Ishikawa (cell line): Measurements from ENCODE around the gene CCDC107.

Experiments
- CEBPB ChIP-seq: IDR thresholded peaks from 2 replicates; pipeline ENCODE4 v1.6.1; 2012
- CREB1 ChIP-seq: IDR thresholded peaks from 2 replicates; pipeline ENCODE4 v1.6.1; 2012; ENCODE audit warnings: low read depth
- EGR1 ChIP-seq: IDR thresholded peaks from 2 replicates; pipeline ENCODE4 v1.6.1; 2012
- EP300 ChIP-seq: IDR thresholded peaks from 2 replicates; pipeline ENCODE4 v1.6.1; 2012; ENCODE audit warnings: borderline replicate concordance
- FOXM1 ChIP-seq: IDR thresholded peaks from 2 replicates; pipeline ENCODE4 v1.6.1; 2012; ENCODE audit warnings: low read depth, borderline replicate concordance
- NFIC ChIP-seq: IDR thresholded peaks from 2 replicates; pipeline ENCODE4 v1.6.1; 2012
- RAD21 ChIP-seq: IDR thresholded peaks from 2 replicates; pipeline ENCODE4 v1.6.1; 2012; ENCODE audit warnings: low read depth
- TAF1 ChIP-seq: IDR thresholded peaks from 2 replicates; pipeline ENCODE4 v1.6.1; 2012; ENCODE audit warnings: low read depth, mild to moderate bottlenecking
- TCF12 ChIP-seq: IDR thresholded peaks from 2 replicates; pipeline ENCODE4 v1.6.1; 2012; ENCODE audit warnings: low read depth
- TEAD4 ChIP-seq: IDR thresholded peaks from 2 replicates; pipeline ENCODE4 v1.6.1; 2012
- YY1 ChIP-seq: IDR thresholded peaks from 2 replicates; pipeline ENCODE4 v1.6.1; 2012; ENCODE audit warnings: low read depth
- ZBTB7A ChIP-seq: IDR thresholded peaks from 2 replicates; pipeline ENCODE4 v1.6.1; 2012; ENCODE audit warnings: low read depth
- TF ChIP-seq, protein P1 (sequence below): IDR thresholded peaks from 2 replicates; pipeline ENCODE4 v1.6.1; 2012
- TF ChIP-seq, protein P2 (sequence below): IDR thresholded peaks from 2 replicates; pipeline ENCODE4 v1.6.1; 2012
- TF ChIP-seq, protein P3 (sequence below): IDR thresholded peaks from 2 replicates; pipeline ENCODE4 v1.6.1; 2012; ENCODE audit warnings: low read depth, mild to moderate bottlenecking

The CCDC107 gene

DNA sequence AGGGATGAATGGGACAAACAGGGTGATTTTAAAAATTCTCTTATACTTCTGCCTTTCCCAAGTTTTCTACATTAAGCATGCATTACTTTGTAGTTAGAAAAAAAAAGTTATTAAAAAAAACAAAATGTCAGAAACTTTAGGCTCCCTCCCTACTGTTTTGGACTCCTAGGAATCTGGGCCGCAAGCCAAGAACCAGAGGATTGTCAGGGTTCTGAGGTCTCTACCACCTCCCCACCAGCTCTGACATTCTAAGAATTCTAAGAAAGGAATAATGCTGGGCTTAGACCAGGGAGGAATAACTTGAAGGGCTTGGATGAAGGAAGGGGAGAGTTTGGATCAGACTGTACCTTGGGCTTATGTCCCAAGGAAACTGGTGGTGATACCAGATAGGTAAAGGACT is 8.0 kb downstream of the CCDC107 start:
- TF ChIP-seq EP300: no peak
- TF ChIP-seq NFIC: peak; percentile 85
- peak; percentile 82 for TF ChIP-seq TEAD4

DNA sequence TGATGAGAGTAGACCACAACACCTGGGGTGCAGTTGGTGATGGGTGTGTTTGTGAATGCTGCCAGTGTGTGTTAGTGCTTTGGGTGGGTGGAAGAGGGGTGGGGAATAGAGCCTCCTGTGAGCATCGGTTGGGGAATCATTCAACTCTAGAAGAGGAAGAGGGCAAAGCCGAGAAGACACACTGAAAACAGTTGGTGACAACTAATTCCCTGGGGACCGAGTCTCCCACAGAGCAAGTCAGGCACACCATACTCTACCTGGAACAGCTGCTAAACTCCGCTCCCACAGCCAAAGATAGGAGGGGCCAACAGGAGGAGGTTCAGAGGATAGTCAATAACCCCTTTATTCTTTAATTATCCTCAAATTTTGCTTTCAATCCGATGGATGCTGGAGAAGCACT is 8.5 kb downstream of the CCDC107 start:
- TF ChIP-seq FOXM1: no peak
- no peak for TF ChIP-seq CEBPB
- no peak for TF ChIP-seq RAD21
- no peak for TF ChIP-seq TAF1
- TF ChIP-seq NFIC: no peak

DNA sequence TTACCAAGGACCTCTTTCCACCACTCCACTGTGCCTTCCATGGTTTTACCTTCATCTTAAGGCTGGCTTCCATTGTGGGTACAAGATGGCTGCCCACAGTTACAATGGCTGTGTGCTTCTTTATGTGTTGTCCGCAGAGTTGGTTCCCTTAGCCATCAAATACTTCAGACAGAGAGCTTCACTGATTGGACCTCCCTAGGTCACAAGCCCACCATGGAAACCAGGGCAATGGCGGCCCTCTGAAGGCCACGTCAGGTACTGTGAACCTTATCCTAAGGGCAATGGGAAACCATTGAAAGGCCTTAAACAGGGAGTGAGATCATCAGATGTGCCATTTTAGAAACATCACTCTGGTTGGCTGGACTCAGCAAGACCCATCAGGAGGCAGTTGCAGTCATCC is 9.8 kb downstream of the CCDC107 start:
- TF ChIP-seq YY1 (no peak), RAD21 (no peak), NFIC (no peak), TAF1 (no peak), CEBPB (no peak), ZBTB7A (no peak), TEAD4 (no peak), FOXM1 (no peak), TCF12 (no peak), EGR1 (no peak), EP300 (no peak), CREB1 (no peak)
- TF ChIP-seq, protein P1, sequence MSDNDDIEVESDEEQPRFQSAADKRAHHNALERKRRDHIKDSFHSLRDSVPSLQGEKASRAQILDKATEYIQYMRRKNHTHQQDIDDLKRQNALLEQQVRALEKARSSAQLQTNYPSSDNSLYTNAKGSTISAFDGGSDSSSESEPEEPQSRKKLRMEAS: no peak
- TF ChIP-seq, protein P2, sequence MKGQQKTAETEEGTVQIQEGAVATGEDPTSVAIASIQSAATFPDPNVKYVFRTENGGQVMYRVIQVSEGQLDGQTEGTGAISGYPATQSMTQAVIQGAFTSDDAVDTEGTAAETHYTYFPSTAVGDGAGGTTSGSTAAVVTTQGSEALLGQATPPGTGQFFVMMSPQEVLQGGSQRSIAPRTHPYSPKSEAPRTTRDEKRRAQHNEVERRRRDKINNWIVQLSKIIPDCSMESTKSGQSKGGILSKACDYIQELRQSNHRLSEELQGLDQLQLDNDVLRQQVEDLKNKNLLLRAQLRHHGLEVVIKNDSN: no peak

DNA sequence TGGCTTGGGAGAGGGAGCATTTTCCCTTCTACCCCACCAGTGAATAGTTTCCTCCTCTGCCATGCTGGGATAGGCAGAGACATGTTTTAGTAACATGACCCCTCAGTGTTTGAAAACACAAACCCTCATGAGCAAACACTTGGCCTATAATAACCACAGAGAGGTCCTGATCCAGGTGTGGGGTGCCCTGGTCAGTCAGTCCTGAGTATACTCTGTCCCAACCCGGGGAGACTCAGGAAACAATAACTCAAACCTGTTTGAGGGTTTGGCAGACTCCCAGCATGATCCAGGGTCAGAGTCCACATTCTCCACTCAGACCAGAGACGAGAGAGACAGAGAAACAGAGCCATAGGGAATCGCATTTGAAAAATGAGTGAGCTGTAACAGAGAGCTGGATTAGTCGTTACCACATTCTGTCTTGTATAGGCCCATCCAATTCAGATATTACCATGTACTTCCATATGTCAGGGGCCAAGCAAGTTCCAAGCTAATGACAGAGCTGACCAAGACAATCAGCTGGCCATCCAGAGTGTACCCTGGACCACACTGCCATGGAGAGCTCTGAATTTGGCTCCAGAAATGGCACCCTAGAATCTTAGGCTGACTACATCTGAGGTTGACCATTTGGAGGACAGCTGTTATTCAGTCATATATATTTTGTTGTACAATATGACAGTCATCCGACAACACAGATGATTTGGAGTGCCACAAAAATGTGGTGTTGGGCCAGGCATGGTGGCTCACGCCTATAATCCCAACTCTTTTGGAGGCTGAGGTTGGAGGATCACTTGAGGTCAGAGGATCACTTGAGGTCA is 11.4 kb downstream of the CCDC107 start:
- TF ChIP-seq EGR1: no peak
- TF ChIP-seq NFIC: peak; percentile 65
- peak; percentile 50 for TF ChIP-seq TEAD4
- TF ChIP-seq EP300: peak; percentile 12; the same call in 1 of the 2 replicates
- peak; percentile 79 for TF ChIP-seq TCF12

DNA sequence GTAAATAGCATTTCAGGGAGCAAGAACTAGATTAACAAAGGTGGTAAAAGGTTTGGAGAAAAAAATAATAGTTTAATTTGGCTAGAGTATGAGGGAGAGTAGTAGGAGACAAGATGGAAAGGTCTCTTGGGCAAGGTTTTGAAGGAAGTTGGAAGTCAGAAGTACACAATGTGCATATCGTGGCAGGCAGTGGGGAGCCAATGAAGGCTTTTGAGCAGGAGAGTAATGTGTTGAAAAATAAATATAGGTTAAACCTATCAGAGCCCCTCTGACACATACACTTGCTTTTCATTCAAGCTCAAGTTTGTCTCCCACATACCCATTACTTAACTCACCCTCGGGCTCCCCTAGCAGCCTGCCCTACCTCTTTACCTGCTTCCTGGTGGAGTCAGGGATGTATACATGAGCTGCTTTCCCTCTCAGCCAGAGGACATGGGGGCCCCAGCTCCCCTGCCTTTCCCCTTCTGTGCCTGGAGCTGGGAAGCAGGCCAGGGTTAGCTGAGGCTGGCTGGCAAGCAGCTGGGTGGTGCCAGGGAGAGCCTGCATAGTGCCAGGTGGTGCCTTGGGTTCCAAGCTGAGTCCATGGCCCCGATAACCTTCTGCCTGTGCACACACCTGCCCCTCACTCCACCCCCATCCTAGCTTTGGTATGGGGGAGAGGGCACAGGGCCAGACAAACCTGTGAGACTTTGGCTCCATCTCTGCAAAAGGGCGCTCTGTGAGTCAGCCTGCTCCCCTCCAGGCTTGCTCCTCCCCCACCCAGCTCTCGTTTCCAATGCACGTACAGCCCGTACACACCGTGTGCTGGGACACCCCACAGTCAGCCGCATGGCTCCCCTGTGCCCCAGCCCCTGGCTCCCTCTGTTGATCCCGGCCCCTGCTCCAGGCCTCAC is 15.3 kb downstream of the CCDC107 start, which contains the start of gene CA9:
CA9 (plus strand) TSS at position 797 of the 893 bp plus-strand sequence; CDS start at position 829, 32 bp downstream.
- TF ChIP-seq, protein P1: no peak
- no peak for TF ChIP-seq TEAD4
- TF ChIP-seq EP300: no peak
- no peak for TF ChIP-seq CREB1

DNA sequence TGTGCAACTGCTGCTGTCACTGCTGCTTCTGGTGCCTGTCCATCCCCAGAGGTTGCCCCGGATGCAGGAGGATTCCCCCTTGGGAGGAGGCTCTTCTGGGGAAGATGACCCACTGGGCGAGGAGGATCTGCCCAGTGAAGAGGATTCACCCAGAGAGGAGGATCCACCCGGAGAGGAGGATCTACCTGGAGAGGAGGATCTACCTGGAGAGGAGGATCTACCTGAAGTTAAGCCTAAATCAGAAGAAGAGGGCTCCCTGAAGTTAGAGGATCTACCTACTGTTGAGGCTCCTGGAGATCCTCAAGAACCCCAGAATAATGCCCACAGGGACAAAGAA is 15.9 kb downstream of the CCDC107 start:
- TF ChIP-seq, protein P3, sequence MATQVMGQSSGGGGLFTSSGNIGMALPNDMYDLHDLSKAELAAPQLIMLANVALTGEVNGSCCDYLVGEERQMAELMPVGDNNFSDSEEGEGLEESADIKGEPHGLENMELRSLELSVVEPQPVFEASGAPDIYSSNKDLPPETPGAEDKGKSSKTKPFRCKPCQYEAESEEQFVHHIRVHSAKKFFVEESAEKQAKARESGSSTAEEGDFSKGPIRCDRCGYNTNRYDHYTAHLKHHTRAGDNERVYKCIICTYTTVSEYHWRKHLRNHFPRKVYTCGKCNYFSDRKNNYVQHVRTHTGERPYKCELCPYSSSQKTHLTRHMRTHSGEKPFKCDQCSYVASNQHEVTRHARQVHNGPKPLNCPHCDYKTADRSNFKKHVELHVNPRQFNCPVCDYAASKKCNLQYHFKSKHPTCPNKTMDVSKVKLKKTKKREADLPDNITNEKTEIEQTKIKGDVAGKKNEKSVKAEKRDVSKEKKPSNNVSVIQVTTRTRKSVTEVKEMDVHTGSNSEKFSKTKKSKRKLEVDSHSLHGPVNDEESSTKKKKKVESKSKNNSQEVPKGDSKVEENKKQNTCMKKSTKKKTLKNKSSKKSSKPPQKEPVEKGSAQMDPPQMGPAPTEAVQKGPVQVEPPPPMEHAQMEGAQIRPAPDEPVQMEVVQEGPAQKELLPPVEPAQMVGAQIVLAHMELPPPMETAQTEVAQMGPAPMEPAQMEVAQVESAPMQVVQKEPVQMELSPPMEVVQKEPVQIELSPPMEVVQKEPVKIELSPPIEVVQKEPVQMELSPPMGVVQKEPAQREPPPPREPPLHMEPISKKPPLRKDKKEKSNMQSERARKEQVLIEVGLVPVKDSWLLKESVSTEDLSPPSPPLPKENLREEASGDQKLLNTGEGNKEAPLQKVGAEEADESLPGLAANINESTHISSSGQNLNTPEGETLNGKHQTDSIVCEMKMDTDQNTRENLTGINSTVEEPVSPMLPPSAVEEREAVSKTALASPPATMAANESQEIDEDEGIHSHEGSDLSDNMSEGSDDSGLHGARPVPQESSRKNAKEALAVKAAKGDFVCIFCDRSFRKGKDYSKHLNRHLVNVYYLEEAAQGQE: no peak
- no peak for TF ChIP-seq TEAD4
- no peak for TF ChIP-seq TCF12
- TF ChIP-seq RAD21: no peak

DNA sequence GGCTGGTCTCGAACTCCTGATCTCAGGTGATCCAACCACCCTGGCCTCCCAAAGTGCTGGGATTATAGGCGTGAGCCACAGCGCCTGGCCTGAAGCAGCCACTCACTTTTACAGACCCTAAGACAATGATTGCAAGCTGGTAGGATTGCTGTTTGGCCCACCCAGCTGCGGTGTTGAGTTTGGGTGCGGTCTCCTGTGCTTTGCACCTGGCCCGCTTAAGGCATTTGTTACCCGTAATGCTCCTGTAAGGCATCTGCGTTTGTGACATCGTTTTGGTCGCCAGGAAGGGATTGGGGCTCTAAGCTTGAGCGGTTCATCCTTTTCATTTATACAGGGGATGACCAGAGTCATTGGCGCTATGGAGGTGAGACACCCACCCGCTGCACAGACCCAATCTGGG is 17.1 kb downstream of the CCDC107 start:
- TF ChIP-seq CREB1 (no peak), RAD21 (no peak), EGR1 (no peak), ZBTB7A (no peak)

DNA sequence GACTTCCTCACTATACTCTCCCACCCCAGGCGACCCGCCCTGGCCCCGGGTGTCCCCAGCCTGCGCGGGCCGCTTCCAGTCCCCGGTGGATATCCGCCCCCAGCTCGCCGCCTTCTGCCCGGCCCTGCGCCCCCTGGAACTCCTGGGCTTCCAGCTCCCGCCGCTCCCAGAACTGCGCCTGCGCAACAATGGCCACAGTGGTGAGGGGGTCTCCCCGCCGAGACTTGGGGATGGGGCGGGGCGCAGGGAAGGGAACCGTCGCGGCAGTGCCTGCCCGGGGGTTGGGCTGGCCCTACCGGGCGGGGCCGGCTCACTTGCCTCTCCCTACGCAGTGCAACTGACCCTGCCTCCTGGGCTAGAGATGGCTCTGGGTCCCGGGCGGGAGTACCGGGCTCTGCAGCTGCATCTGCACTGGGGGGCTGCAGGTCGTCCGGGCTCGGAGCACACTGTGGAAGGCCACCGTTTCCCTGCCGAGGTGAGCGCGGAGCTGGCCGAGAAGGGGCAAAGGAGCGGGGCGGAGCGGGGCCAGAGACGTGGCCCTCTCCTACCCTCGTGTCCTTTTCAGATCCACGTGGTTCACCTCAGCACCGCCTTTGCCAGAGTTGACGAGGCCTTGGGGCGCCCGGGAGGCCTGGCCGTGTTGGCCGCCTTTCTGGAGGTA is 17.8 kb downstream of the CCDC107 start:
- TF ChIP-seq EP300 (no peak), RAD21 (no peak), TCF12 (no peak), ZBTB7A (no peak), CEBPB (no peak), NFIC (no peak), CREB1 (no peak), FOXM1 (no peak), EGR1 (no peak), YY1 (no peak), TAF1 (no peak), TEAD4 (no peak)
- TF ChIP-seq, protein P1: no peak
- TF ChIP-seq, protein P2: no peak
- TF ChIP-seq, protein P3: no peak
